NOMO-1 treated with DMSO at 0.1 percent for 48 hours (cell line): ENCODE results near the gene RSPH6A.
A peak's percentile ranks its signal among the peaks of the same experiment; 100 is the strongest.

ENCODE experiments used
- DNase-seq: peaks from one replicate; lab custom pipeline; 2025; ENCODE audit not compliant: unreplicated experiment; lab: John Stamatoyannopoulos, UW

The RSPH6A gene

DNA sequence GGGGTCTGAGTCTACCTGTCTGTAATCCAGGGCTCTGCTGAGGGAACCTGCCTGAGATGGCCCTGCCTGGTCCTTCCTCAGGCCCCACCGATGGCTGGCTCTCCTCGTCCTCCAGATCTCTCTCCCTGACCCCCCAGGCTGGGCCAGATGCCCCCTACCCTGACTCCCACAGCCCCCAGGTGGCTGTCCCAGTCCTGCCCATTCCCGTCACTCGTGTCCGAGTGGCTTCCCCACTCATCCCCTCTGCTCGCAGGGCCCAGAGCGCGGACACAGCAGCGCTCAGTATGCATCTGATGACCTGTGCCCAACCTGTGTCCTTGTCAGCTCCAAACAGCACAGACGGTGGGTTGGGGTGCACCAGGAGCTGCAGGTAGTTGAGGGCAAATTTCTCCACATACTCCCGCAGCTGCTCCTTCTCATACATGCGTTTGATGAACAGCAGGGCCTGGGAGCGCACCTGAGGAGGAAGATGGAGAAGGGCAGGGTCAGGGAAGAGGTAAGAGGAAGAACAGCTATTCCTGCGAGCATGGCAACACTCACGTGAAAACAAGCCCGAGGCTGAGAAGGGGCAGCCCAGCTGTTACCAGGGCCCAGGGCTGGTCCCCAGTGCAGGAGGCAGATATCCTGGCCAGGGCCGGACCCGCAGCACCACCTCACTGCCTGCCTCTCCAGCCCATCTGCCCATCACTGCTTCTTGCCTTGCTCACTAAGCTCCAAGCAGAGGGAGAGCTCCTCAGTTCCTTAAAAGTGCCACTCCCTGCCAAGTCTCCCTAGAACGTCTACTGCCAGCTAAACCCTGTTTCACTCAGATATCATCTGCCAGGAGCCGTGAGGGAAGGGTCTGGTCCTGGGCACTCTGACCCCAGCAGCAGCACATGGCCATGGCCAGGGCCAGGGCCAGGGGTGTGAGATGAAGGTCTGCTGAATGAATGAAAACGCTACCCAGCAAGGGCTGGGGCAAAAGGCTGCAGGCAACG is 11.1 kb upstream of the RSPH6A start:
- no peak for DNase-seq

DNA sequence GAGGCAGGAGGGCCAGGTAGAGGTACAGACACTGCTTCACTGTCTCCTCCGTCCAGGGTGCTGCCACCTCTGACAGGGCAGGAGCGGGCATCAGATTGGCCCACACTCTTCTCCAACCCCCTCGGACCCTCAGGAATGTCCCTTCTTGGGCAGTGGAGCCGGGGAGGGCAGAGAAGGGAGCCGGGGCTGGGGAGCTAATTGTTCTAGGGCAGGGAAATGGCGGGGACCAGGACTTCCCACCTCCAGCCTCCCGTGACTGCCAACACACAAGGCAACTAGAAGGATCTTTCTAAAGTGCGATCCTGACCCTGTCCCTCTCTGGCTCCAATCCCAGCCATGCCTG is 10.1 kb upstream of the RSPH6A start:
- no peak for DNase-seq

DNA sequence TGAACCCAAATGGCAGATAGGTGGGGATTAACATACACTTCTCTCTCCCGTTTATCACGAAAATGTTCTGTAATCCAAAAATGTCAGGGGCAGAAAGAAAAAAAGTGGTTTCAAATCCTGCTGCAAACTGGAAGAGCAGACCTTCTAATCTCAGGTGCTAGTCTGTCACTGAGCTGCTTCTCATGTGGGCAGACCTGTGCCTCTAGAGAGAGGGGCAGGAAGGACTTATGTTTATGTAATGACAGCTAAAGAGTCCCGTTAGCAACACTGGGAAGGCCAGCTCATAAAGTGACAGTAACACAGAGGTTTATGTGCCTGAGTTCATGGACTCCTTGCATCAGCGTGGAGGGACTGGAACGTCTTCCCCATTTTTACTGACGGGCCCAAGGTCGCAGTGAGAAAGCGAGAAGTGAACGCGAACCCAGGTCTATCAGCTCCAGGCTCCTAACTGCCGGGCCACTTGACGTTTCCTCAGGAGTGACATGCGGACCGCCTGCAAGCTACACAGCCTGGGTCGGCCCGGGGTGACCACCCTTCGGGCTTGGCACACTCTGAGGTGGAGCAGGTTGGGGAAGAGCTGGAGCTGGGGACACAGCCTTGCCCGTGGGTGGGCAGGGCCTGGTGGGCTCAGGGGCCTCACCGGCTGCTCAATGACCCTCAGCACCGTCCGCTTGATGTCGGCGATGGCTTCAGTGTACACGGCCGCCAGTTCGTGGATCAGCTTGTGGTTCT is 9.6 kb upstream of the RSPH6A start:
- DNase-seq, result no peak

DNA sequence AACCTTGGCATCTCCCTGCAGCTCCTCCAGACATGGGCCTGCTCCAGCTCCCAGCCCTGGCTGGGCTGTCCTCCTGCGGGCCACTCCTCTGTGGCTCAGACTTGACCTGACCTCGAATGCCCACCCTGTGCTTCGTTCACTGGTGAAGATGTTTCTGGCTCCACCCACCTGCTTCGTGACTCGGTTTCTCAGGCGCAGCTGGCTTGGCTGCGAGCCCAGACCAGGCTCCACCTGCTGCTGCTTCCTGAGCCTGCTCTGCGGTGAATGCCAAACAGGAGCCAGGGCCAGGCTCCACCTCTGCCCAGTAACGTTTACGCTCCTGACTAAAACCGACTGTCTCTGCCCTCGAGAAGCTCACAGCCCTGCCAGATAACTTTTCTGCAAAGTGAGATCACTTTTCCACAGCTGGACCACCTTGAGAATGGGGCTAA is 8.9 kb upstream of the RSPH6A start:
- no peak for DNase-seq

DNA sequence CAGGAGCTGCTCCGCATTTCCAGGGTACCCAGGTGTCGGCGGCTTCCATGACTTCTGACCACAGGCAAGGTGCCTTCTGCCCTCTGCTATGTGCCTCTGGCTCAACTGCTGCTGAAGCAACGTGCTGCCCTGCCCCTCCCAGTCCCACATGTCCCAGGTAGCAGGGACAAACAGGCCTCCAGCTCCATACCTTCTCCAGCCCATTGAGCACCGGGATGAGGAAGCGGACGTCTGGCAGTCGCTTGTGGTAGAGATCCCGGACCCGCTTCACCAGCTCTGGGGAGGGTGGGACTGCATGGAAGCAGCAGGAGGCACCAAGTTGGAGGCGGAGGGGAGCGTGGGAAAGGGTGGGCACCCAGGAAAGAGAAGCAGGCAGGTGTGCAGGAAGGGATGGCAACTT is 8.1 kb upstream of the RSPH6A start:
- DNase-seq, result no peak

DNA sequence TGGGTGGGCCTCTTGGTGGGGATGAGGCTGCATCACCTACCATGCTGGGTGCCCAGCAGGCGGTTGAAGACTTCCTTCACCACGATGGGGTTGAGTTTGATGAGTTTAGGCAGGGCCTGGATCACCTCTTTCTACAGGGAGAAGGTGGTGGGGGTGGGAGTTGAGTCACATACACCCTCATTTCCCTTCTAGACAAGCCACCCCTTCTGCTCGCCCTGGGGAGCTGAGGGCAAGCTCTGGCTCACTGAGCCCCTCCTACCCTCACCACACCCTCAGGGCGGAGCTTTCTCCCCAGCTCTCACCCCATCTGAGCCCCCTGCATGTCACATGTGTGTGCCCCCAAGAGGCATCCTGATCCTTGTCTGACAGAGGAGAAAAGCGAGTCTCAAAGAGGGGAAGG is 7.6 kb upstream of the RSPH6A start:
- DNase-seq, result no peak

DNA sequence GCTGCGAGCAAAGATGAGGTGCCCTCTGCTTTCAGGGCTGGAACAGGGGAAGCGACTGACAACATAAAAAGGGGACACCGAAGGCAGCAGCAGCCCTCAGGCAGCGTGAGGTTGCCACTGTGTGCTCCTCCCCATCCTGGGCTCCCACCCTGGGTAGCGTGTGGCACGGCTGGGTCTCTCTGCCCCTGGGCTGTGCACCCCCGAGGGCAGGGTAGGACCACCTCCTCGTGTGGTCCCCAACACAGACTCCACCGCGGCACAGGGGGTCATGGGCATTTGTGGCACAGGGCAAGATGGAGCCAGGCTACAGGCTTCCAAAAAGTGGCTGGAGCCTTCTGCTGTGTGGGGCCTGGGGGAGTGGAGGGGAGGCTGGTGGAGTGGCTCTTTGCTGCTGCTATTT is 6.5 kb upstream of the RSPH6A start:
- no peak for DNase-seq

DNA sequence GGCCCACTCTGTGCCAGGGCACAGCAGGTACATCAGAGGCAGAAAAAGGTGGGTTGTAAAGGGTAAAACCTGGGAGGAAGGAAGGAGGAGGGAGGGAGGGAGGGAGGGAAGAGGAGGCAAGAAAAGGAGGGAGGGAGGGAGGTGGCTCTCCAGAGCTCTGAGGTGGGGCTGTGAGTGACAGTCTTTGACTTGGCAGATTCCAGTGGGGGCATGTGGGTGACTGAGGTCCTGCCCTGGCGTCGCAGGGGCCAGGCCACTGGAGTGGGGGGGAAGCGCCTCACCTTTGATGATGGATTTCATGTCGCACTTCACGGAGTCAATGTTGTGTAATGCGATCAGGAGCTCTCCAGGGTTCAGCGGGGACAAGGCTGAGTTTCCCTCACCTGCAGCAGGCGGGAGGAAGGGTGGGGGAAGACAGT is 6.0 kb upstream of the RSPH6A start:
- DNase-seq, result no peak

DNA sequence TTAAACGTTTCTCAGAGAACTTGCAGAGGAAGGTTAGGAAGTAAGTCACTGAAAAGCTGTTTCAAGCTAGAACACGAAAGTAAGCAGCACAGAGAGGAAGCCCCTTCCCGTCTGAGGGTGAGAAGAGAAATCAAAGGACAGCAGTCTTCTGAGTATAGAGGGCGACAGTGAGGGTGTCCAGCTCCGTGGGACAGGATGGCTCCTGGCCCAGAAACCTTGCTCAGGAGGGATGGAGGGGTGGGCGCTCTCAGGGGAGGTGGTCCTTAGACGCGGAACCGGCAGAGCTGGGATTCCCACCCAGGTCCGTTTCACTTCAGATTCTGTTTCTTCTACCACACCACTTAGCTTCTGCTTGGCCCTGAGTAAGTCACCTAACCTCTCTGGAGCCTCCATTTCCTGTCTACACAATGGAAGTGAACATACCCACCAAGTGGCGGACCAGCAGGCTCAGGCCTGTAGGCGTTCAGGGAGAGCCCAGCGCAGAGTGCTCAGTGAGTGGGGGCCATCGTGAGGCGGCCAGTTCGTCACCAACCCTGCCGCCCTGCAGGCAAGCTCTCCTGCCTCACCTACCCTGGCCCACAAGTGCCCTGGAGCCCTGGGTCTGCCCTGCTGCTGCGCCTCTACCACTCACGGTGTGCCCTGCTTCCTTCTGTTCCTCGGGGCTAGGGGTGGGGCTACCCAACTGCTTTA is 5.5 kb upstream of the RSPH6A start:
- DNase-seq, result no peak

DNA sequence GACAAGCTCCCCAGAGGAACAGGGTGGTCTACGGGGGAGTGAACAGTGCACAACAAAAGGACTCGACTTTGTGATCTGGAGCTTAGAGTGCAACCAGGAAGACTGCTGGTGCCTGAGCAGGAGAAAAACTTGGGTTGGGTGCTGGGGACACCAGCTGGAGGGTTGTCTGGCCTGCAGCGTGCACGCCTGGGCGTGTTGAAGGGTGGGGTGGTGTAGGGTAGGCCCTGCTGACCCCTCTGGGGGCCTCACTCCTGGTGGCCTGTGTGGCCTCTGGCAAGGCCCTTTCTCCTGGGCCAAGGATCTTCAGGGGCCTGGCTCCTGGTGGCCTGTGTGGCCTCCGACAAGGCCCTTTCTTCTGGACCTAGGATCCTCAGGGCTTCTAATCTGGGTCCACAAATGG is 4.7 kb upstream of the RSPH6A start:
- DNase-seq, result no peak

DNA sequence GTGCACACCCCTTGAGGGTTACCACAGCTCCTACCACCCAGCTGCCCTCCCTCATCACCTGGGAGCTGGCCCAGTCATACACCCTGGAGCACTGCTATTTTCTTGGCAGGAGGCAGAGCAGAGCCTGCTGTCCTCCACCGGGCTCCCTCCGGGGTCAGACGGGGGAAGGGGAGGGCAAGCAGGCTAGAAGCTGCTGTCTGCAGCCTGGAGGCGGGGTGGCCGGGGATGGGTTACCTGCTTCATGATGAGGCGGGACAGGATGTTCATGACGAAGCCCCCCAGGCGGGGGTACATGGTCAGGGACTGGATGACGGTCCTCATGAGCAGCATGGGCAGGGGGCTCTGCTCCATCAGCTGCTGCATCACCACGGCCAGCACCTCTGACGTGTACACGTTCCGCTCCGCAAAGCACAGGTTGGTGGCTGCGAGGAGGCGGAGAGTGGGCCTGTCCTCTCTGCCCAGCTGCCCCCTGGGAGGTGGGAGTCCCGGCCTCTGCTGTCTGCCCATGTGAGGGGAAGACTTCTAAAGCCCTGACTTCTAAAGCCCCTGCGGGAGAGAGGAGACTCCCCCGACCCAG is 2.7 kb upstream of the RSPH6A start:
- no peak for DNase-seq

DNA sequence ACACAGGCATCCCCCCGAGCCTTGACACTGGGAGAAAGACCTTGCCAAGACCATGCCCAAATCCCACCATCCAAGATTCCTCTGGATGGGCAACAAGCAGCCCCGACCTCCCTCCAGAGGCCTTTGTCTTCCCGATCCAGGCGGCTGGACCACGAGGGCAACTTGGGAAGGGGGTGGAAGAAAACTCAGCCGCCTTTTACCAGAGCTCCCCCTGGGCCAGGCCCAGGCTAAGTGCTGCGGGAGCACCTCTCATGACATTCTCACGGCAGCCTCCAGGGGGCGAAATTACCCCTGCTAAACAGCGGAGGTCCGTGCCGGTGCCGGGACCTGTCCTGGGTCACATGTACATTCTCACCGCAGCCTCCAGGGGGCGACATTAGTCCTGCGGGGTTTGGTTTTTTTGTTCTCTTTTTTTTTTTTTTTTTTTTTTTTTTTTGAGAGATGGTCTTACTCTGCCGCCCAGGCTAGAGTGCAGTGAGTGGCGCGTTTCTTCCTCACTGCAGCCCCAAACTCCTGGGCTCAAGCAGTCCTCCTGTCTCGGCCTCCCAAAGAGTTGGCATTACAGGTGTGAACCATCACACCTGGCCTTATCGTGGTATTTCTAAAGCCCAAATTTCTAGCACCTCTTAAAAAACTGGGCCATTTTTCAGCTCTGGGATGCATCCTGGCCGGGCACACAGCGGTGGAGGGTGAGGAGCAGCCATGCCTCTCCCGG is 2.1 kb upstream of the RSPH6A start:
- DNase-seq, result peak; percentile 87

DNA sequence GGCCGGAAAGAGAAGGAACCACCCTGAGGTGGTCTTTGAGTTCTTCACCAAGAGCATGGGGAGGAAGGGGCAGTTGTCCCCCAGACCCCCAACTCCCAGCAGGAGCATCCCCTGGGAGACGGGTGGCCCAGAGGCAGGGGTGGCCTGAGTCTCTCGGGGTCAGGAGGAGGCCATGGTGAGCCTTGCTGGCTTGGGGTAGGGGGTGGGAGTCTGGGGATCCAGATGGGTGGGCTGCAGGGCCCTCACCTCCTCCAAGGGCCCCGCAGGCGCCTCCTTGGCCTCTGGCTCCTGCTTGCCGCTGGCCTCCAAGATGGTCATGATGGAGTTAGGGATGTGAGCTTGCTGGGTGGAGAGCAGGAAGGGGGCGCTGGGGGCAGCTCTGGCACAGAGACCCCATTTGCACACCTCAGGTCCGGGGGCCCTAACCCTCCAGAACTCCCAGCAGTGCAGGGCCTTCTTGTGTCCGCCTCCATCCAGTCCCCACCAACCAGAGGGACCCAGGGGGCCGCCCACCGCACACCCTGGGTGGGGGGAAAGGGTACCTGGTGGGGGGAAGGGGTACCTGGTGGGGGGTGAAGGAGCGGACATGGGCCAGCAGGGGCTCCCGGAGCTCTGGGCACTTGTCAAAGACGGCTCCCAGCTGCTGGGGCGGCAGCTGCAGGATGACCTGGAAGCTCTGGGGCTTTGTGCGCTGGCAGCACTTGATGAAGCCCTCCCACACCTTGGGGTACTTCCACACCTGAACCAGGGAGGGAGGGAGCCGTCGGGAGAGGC is 1.3 kb upstream of the RSPH6A start:
- DNase-seq, result no peak

DNA sequence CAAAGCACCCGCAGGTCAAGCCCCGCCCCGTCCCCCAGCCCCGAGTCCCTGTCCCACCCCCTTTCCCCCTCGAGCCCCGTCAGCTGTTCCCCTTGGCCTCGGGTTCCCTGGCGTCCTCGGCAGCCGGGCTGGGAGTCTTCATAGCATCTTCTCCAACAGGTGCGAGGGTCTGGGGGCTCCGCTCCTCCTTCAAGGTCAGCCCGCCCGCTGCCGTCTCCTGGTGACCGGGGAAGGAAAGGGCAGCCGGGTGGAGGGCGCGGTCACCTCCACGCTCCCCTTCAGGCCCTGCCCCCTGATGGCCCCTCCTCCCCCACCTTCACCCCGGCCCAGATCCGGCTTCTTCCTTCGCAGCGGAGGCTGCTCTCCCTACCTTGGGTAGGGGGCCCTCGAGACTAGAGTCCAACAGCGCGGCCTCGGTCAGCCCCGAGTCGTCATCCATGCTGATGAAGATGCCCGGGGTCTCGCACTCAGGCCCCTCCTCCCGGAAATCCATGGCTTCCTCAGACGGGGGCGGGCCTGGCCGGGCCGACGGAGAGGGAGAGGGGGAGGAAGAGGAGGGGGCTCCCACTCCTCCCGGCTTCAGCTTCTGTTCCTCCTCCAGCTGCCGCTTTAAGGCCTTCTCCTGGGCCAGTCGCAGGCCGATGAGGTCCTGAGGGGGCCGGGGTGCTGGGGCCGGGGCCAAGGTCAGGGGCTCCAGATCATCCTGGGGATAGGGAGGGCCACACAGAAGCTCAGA is 541 bp upstream of the RSPH6A start:
- DNase-seq, result no peak

DNA sequence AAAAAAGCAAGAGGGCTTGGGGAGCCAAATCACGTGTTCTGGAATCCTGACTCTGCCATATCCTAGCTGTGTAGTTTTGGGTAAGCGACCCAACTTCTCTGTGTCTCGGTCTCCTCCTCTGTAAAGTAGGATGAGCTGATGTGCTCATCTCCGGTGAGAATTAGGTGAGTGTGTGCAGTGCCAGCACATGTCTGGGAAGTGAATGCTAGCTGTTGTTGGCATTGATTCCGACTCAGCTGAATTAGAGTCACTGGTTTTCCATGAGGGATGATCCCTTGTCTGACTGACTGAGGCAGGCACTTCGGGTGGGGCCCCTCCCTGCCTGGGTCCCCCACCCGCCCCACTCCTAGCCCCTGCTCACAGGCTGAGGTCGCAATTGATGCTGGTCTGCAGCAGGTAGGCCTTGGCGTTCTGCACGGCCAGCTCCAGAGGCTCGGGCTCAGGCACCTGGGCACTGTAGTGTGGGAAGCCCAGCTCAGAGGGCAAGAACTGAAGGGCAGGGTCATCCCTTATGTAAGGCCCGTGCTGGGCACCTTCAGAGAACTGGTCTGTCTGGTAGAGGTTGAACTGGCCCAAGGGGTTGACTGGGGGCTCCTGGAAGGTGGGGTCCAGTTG is 835 bp downstream of the RSPH6A start:
- DNase-seq, result no peak

DNA sequence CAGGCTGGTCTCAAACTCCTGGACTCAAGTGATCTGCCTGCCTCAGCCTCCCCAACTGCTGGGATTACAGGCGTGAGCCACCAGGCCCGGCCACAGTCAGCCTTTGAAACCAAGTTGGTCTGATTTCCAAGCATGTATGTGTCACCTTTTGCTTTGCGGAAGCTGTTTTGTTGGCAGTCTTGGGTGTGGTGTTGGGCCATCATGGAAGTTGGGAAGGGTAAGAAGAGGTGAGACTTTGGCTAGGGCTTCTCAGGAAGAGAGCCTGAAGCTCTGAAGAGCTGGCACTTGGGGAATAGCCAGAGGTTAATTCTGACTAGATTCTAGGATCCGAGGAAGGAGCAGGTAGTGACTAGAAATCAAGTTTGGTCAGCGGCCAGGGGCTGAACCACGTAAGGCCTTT is 2.8 kb downstream of the RSPH6A start:
- no peak for DNase-seq

DNA sequence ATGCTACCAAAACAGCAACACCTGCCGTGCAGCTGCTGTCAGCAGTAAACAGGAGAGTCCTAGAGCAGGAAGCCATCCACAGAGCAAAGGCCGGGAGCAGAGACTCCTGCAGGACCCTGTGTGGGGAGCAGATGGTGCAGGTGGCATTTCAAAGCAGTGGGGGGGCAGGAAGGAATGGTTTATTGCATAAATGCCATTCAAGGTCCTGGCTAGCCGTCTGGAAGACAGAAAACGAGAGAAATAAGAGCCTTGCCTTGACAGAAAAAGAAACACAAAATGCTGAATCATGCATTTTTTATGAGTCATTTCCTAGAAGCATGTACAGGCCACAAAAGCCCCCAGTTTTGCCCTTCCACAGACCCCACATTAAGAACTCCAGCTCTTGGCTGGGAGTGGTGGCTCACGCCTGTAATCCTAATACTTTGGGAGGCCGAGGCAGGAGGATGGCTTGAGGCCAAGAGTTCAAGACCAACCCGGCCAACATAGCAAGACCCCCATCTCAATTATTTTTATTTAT is 5.4 kb downstream of the RSPH6A start:
- DNase-seq, result peak; percentile 38

DNA sequence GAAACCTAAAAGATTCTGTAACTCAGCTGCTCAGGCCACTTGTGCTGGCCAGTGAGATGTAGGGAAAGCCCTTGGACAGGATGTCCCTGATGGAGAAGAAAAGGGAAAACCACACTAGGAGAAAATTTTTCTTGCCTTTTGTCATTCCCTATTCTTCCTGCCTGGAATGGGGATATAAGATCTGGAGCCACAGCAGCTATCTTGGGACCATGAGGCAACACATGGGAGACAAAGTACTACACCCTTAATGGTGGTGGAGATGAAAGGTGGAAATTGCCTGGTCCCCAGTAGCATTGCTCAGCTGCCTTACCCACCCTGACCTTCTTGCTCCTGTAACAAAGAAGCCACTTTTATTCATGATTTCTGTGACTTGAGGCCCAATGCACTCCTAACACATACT is 9.4 kb downstream of the RSPH6A start:
- no peak for DNase-seq

DNA sequence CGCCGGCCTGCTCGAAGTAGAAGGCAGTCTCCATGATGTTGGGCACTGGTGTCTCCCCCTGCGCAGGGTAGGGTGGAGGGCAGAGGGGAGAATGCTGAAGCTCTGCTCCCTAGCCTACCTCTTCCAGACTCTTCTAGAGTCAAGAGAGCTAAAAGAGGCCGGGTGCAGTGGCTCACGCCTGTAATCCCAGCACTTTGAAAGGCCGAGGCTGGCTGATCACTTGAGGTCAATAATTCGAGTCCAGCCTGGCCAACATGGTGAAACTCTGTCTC is 10.2 kb downstream of the RSPH6A start:
- DNase-seq, result no peak
